Measurements from ENCODE around the gene PRDM16. TPM values are rescaled to one million over a fixed set of nuclear protein-coding genes. Genes with fewer than 3 reads are reported as not detected.

PRDM16 gene
- total RNA-seq, 1 experiment from 2014 or later: 6.1 TPM

DNA sequence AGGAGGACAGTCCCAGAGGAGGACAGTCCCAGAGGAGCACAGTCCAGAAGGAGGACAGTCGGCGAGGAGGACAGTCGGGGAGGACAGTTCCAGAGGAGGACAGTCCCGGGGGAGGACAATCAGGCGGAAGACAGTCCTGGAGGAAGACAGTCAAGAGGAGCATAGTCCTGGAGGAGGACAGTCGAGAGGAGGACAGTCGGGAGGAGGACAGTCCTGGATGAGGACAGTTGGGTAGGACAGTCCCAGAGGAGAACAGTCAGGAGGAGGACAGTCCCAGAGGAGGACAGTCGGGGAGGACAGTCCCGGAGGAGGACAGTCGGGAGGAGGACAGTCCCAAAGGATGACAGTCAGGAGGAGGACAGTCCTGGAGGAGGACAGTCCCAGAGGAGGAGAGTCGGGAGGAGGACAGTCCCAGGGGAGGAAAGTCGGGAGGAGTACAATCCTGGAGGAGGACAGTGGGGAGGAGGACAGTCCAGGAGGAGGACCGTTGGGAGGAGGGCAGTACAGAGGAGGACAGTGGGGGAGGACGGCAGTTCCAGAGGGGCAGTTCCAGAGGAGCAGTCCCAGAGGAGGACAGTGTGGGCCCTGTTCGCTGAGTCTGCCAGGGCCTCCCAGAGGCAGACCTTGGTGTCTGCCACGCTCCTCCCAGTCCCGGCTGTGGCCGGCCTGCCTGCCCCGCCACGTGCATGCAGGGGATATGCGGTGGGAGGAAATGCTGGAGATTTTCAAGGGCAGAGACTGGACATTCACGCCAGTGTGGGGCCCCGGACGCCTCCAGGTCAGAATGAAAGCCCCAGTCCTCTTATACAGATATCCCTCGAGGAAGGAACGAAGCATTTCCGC is 201.6 kb downstream of the PRDM16 start:
- no peaks in the 10 kb centered on the region for H3K9me3 ChIP-seq (ENCODE audit: control insufficient read depth in 1 of 2, insufficient read depth in 1 of 2, low read depth in 1 of 2, low read length in 2 of 2)
- no peaks in the 10 kb centered on the region for H3K27me3 ChIP-seq (ENCODE audit: insufficient read depth, low read length)
- no peaks in the 10 kb centered on the region for H4K20me1 ChIP-seq (ENCODE audit: insufficient read depth)
- H3K27ac ChIP-seq (ENCODE audit: low read depth, low read length): no peak overlapping the region
- DNase-seq (ENCODE audit: low read depth, low spot score): no peak
- no TSS peak for BruUV-seq (replicated peaks)
- intact Hi-C loops (cut with micrococcal nuclease): no loop called here
- H2AFZ ChIP-seq (ENCODE audit: low read depth, low read length, poor library complexity, severe bottlenecking): no peak overlapping the region
- no peak overlapping the region for H3K9ac ChIP-seq (ENCODE audit: low read length)
- H3K4me2 ChIP-seq (ENCODE audit: low read length): no peak overlapping the region
- no peaks in the 10 kb centered on the region for H3K9me2 ChIP-seq (ENCODE audit: insufficient read depth)
- no peak for TF ChIP-seq POLR2A (IDR thresholded peaks at IDR 0.05; ENCODE audit: borderline replicate concordance, extremely low read depth, insufficient read depth, insufficient read length)
- no peak for TF ChIP-seq CEBPB (IDR thresholded peaks at IDR 0.05; ENCODE audit: low read depth)
- no peak for TF ChIP-seq SIN3A (IDR thresholded peaks at IDR 0.05; ENCODE audit: low read depth)
- TF ChIP-seq, protein P1, sequence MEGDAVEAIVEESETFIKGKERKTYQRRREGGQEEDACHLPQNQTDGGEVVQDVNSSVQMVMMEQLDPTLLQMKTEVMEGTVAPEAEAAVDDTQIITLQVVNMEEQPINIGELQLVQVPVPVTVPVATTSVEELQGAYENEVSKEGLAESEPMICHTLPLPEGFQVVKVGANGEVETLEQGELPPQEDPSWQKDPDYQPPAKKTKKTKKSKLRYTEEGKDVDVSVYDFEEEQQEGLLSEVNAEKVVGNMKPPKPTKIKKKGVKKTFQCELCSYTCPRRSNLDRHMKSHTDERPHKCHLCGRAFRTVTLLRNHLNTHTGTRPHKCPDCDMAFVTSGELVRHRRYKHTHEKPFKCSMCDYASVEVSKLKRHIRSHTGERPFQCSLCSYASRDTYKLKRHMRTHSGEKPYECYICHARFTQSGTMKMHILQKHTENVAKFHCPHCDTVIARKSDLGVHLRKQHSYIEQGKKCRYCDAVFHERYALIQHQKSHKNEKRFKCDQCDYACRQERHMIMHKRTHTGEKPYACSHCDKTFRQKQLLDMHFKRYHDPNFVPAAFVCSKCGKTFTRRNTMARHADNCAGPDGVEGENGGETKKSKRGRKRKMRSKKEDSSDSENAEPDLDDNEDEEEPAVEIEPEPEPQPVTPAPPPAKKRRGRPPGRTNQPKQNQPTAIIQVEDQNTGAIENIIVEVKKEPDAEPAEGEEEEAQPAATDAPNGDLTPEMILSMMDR (IDR thresholded peaks at IDR 0.05 in 2 of 3, conservative IDR thresholded peaks at IDR 0.05 in 1 of 3; ENCODE audit: borderline replicate concordance in 1 of 3, insufficient read depth in 1 of 3, low read depth in 2 of 3, low read length in 2 of 3): no peak
- TF ChIP-seq SP1 (IDR thresholded peaks at IDR 0.05; ENCODE audit: low read depth): no peak
- no peak for TF ChIP-seq ZFX (IDR thresholded peaks at IDR 0.05)
- TF ChIP-seq, protein P2, sequence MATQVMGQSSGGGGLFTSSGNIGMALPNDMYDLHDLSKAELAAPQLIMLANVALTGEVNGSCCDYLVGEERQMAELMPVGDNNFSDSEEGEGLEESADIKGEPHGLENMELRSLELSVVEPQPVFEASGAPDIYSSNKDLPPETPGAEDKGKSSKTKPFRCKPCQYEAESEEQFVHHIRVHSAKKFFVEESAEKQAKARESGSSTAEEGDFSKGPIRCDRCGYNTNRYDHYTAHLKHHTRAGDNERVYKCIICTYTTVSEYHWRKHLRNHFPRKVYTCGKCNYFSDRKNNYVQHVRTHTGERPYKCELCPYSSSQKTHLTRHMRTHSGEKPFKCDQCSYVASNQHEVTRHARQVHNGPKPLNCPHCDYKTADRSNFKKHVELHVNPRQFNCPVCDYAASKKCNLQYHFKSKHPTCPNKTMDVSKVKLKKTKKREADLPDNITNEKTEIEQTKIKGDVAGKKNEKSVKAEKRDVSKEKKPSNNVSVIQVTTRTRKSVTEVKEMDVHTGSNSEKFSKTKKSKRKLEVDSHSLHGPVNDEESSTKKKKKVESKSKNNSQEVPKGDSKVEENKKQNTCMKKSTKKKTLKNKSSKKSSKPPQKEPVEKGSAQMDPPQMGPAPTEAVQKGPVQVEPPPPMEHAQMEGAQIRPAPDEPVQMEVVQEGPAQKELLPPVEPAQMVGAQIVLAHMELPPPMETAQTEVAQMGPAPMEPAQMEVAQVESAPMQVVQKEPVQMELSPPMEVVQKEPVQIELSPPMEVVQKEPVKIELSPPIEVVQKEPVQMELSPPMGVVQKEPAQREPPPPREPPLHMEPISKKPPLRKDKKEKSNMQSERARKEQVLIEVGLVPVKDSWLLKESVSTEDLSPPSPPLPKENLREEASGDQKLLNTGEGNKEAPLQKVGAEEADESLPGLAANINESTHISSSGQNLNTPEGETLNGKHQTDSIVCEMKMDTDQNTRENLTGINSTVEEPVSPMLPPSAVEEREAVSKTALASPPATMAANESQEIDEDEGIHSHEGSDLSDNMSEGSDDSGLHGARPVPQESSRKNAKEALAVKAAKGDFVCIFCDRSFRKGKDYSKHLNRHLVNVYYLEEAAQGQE (IDR thresholded peaks at IDR 0.05; ENCODE audit: low read depth): no peak
- no peak for TF ChIP-seq JUND (IDR thresholded peaks at IDR 0.05)
- no peak for TF ChIP-seq CBX3 (IDR thresholded peaks at IDR 0.05; ENCODE audit: low read depth)
- no peak for TF ChIP-seq FOSL1 (IDR thresholded peaks at IDR 0.05; ENCODE audit: low read depth)
- TF ChIP-seq RAD21 (IDR thresholded peaks at IDR 0.05; ENCODE audit: low read depth): no peak
- no peak for TF ChIP-seq EZH2phosphoT487 (IDR thresholded peaks at IDR 0.05; ENCODE audit: borderline replicate concordance)
- TF ChIP-seq, protein P3, sequence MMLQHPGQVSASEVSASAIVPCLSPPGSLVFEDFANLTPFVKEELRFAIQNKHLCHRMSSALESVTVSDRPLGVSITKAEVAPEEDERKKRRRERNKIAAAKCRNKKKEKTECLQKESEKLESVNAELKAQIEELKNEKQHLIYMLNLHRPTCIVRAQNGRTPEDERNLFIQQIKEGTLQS (IDR thresholded peaks at IDR 0.05): no peak
- TF ChIP-seq POLR2AphosphoS5 (IDR thresholded peaks at IDR 0.05; ENCODE audit: low read depth, low read length): no peak
- TF ChIP-seq SRF (IDR thresholded peaks at IDR 0.05; ENCODE audit: low read depth): no peak
- no peak for TF ChIP-seq YY1 (IDR thresholded peaks at IDR 0.05; ENCODE audit: extremely low read depth, insufficient replicate concordance, low read depth, low read length)
- TF ChIP-seq EZH2 (IDR thresholded peaks at IDR 0.05): no peak
- TF ChIP-seq ELF1 (IDR thresholded peaks at IDR 0.05; ENCODE audit: borderline replicate concordance, low read depth): no peak
- TF ChIP-seq EGR1 (IDR thresholded peaks at IDR 0.05; ENCODE audit: low read depth): no peak
- no peak for TF ChIP-seq TCF7L2 (IDR thresholded peaks at IDR 0.05; ENCODE audit: borderline replicate concordance, extremely low read depth, insufficient read depth, insufficient read length)
- no peaks in the 10 kb centered on the region for H3K36me3 ChIP-seq (ENCODE audit: control insufficient read depth in 1 of 2, insufficient read depth in 2 of 2, low read length in 2 of 2)
- ChIA-PET RAD21 (ENCODE audit: low non-redundant PET in 1 of 2, low total read pairs in 2 of 2, uncharacterized antibody in 2 of 2, unreplicated experiment in 2 of 2) (no interaction called here), POLR2A (no interaction called here), CTCF (no interaction called here)
- H3K4me3 ChIP-seq (replicated peaks in 1 of 2; ENCODE audit: low read depth in 1 of 2, low read length in 2 of 2): no peak overlapping the region
- no peaks in the 10 kb centered on the region for H3K4me1 ChIP-seq (ENCODE audit: control insufficient read depth in 1 of 2, insufficient read depth in 2 of 2, low read length in 2 of 2)
- peak; percentile 52; the same call in 1 of the 2 replicates for ATAC-seq
- H3K79me2 ChIP-seq (ENCODE audit: insufficient read depth, low read length): no peaks in the 10 kb centered on the region
